Calu3 (cell line): Measurements from ENCODE around the gene MYO9B. TPM values are rescaled to one million over a fixed set of nuclear protein-coding genes. Genes with fewer than 3 reads are reported as not detected.
A peak's percentile ranks its signal among the peaks of the same experiment; 100 is the strongest.

Experiments
- BruUV-seq: library from RNA; stranded (reverse); fragments of 400-500 nt; replicated peaks from 2 replicates; lab custom pipeline; 2021; lab: Mats Ljungman, UMichigan
- CTCF ChIA-PET: fragments of 300-600 bp; sonication (Branson Sonifier 250); formaldehyde crosslinking; loops from one replicate; lab custom pipeline; 2022; ENCODE audit warnings: antibody characterized with exemption; lab: Charles Lee
- DNase-seq: peaks from one replicate; pipeline ENCODE4 v3.0.0; 2022
- H3K27ac Mint-ChIP-seq: one replicate; pipeline ENCODE4 v1.8.0; 2022; ENCODE audit warnings: mixed read lengths; ENCODE audit not compliant: unreplicated experiment
- H3K27me3 Mint-ChIP-seq: one replicate; pipeline ENCODE4 v1.8.0; 2022; ENCODE audit warnings: mixed read lengths; ENCODE audit not compliant: unreplicated experiment
- H3K36me3 Mint-ChIP-seq: one replicate; pipeline ENCODE4 v1.8.0; 2022; ENCODE audit warnings: mild to moderate bottlenecking, moderate library complexity, mixed read lengths; ENCODE audit not compliant: insufficient read depth, unreplicated experiment
- H3K4me1 Mint-ChIP-seq: one replicate; pipeline ENCODE4 v1.8.0; 2022; ENCODE audit warnings: mild to moderate bottlenecking, low read depth, mixed read lengths; ENCODE audit not compliant: unreplicated experiment
- H3K4me3 Mint-ChIP-seq: one replicate; pipeline ENCODE4 v1.8.0; 2022; ENCODE audit warnings: mild to moderate bottlenecking, low read depth, moderate library complexity, mixed read lengths; ENCODE audit not compliant: unreplicated experiment
- H3K9me3 Mint-ChIP-seq: one replicate; pipeline ENCODE4 v1.8.0; 2022; ENCODE audit warnings: low read depth, mixed read lengths; ENCODE audit not compliant: unreplicated experiment
- intact Hi-C: fragments of 100-400 bp; cut with micrococcal nuclease; formaldehyde crosslinking; loops from one replicate; pipeline ENCODE4 v1.10.0; 2022; ENCODE audit not compliant: unreplicated experiment
- total RNA-seq: library from RNA; stranded (reverse); gene quantifications from 2 replicates; pipeline ENCODE4 v1.2.3, GENCODE V29; 2022
- TF ChIP-seq, protein P1 (sequence below): fragments of 200-600 bp; IDR thresholded peaks from one replicate; pipeline ENCODE4 v1.8.0; 2022; ENCODE audit warnings: antibody characterized with exemption; ENCODE audit not compliant: unreplicated experiment

The MYO9B gene
- total RNA-seq, 1 experiment from 2014 or later: 38.4 TPM

- BruUV-seq: no TSS peak
- Mint-ChIP-seq H3K27ac (no peak overlapping the region), H3K4me1 (peaks cover 8% of the 10 kb centered on the region), H3K4me3 (peak overlapping the region; percentile 17), H3K36me3 (peaks cover 30% of the 10 kb centered on the region), H3K9me3 (no peaks in the 10 kb centered on the region), H3K27me3 (no peaks in the 10 kb centered on the region)
- TF ChIP-seq, protein P1, sequence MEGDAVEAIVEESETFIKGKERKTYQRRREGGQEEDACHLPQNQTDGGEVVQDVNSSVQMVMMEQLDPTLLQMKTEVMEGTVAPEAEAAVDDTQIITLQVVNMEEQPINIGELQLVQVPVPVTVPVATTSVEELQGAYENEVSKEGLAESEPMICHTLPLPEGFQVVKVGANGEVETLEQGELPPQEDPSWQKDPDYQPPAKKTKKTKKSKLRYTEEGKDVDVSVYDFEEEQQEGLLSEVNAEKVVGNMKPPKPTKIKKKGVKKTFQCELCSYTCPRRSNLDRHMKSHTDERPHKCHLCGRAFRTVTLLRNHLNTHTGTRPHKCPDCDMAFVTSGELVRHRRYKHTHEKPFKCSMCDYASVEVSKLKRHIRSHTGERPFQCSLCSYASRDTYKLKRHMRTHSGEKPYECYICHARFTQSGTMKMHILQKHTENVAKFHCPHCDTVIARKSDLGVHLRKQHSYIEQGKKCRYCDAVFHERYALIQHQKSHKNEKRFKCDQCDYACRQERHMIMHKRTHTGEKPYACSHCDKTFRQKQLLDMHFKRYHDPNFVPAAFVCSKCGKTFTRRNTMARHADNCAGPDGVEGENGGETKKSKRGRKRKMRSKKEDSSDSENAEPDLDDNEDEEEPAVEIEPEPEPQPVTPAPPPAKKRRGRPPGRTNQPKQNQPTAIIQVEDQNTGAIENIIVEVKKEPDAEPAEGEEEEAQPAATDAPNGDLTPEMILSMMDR: no peak
- CTCF ChIA-PET: no interaction called here
- DNase-seq: no peak
- intact Hi-C loops: no loop called here
Measured at GRCh38 chr19:17078920-17079709, 3.5 kb downstream of the MYO9B start.

DNA sequence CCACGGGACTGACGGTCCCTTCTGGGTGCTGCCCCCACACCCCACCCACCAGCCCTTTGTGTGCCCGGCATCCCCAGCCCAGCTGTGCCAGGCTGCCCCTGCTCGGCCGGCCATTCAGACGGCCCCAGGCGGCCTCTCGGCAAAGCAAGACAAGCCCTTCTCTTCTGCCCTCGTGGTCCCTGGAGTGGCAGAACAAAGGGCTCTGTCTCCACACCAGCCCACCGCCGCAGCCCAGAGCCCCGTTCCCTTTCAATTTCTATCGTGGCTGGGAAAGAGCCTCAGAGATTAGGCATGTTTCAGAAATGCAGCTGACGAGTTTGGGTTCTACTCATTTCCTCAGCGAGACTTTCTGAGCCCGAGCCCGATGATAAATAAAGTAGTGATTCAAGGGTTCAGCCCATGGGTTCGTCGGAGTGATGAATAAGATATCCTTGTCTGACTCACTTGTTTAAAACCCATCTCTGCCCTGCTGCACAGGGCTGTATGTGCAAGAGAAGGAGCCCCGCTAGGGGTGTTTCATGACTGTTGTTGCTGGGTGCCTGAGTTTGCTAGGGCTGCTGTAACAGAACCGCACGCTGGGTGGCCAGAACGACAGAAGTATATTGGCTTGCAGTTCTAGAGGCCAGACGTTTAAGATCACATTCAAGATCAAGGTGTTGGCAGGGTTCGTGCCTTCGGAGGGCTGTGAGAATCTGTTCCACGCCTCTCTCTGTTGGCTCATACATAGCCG, 4.3 kb downstream of the MYO9B start:
- H3K27ac Mint-ChIP-seq: no peak overlapping the region
- H3K4me3 Mint-ChIP-seq: peak overlapping the region; percentile 17
- TF ChIP-seq, protein P1: no peak
- no peaks in the 10 kb centered on the region for H3K9me3 Mint-ChIP-seq
- CTCF ChIA-PET: no interaction called here
- H3K4me1 Mint-ChIP-seq: peaks cover 8% of the 10 kb centered on the region
- DNase-seq: peak; percentile 51
- H3K27me3 Mint-ChIP-seq: no peaks in the 10 kb centered on the region
- peaks cover 22% of the 10 kb centered on the region for H3K36me3 Mint-ChIP-seq
- BruUV-seq: no TSS peak
- intact Hi-C loops: no loop called here

GRCh38 chr19:17080440-17080801, 4.8 kb downstream of the MYO9B start:
- CTCF ChIA-PET: no interaction called here
- intact Hi-C loops: no loop called here
- H3K4me3 Mint-ChIP-seq: no peak overlapping the region

More at GRCh38 chr19:17080440-17080801, 4.8 kb downstream of the MYO9B start:
- no peaks in the 10 kb centered on the region for H3K27me3 Mint-ChIP-seq
- H3K9me3 Mint-ChIP-seq: no peaks in the 10 kb centered on the region
- peaks cover 17% of the 10 kb centered on the region for H3K36me3 Mint-ChIP-seq
- TF ChIP-seq, protein P1: no peak
- BruUV-seq: no TSS peak
- peaks cover 8% of the 10 kb centered on the region for H3K4me1 Mint-ChIP-seq
- no peak for DNase-seq
- H3K27ac Mint-ChIP-seq: no peak overlapping the region
